ENCODE data around the gene TEX22. TPM values are rescaled to one million over a fixed set of nuclear protein-coding genes. Genes with fewer than 3 reads are reported as not detected.

TEX22 gene
- total and polyA plus RNA-seq, 2 experiments from 2014 or later: 0.21 TPM

GRCh38 chr14:105386581-105387529 lies 11.5 kb upstream of the TEX22 start:
- Histone ChIP-seq H3K36me3 (ENCODE audit: insufficient read depth) (no peaks in the 10 kb centered on the region), H3K4me3 (no peak overlapping the region), H3K27me3 (ENCODE audit: insufficient read depth) (no peaks in the 10 kb centered on the region), H3K4me2 (no peak overlapping the region), H4K20me1 (replicated peaks; ENCODE audit: insufficient read depth) (no peaks in the 10 kb centered on the region), H3K79me2 (replicated peaks; ENCODE audit: insufficient read depth) (no peaks in the 10 kb centered on the region), H3F3A (replicated peaks; ENCODE audit: low read depth) (0 out of 2 replicates have a peak, but pooled peaks cover 2% of the 10 kb centered on the region), H3K27ac (ENCODE audit: low read depth) (no peak overlapping the region), H3K9me2 (ENCODE audit: insufficient read depth) (no peaks in the 10 kb centered on the region), H3K4me1 (ENCODE audit: insufficient read depth) (no peaks in the 10 kb centered on the region), H2AFZ (no peak overlapping the region)
- Mint-ChIP-seq H3K27me3 (ENCODE audit: insufficient read depth, low read depth, poor library complexity) (peaks cover 10% of the 10 kb centered on the region), H3K4me3 (no peak overlapping the region), H3K36me3 (ENCODE audit: low read depth) (peaks cover 15% of the 10 kb centered on the region), H3K27ac (no peak overlapping the region), H3K4me1 (no peaks in the 10 kb centered on the region), H3K9me3 (no peaks in the 10 kb centered on the region)
- ATAC-seq (no peak), DNase-seq (ENCODE audit: low spot score) (no peak)
- TF ChIP-seq EZH2 (IDR thresholded peaks at IDR 0.05; ENCODE audit: low read depth, unreplicated experiment) (no peak), JUNB (IDR thresholded peaks at IDR 0.05; ENCODE audit: unreplicated experiment) (no peak), ZNF114 (CRISPR knock-in tag; IDR thresholded peaks at IDR 0.05) (no peak), NANOG (IDR thresholded peaks at IDR 0.05; ENCODE audit: borderline replicate concordance) (no peak), EZH2phosphoT487 (IDR thresholded peaks at IDR 0.05; ENCODE audit: unreplicated experiment) (no peak), CREB1 (CRISPR knock-in tag; IDR thresholded peaks at IDR 0.05; ENCODE audit: low read depth) (no peak), REST (IDR thresholded peaks at IDR 0.05; ENCODE audit: unreplicated experiment) (no peak), STAT1 (IDR thresholded peaks at IDR 0.05; ENCODE audit: unreplicated experiment) (no peak), POLR2AphosphoS5 (IDR thresholded peaks at IDR 0.05; ENCODE audit: low read depth) (no peak), ZNF331 (CRISPR knock-in tag; IDR thresholded peaks at IDR 0.05; ENCODE audit: low read depth) (no peak), ETS1 (IDR thresholded peaks at IDR 0.05) (no peak)
- TF ChIP-seq, protein P1, sequence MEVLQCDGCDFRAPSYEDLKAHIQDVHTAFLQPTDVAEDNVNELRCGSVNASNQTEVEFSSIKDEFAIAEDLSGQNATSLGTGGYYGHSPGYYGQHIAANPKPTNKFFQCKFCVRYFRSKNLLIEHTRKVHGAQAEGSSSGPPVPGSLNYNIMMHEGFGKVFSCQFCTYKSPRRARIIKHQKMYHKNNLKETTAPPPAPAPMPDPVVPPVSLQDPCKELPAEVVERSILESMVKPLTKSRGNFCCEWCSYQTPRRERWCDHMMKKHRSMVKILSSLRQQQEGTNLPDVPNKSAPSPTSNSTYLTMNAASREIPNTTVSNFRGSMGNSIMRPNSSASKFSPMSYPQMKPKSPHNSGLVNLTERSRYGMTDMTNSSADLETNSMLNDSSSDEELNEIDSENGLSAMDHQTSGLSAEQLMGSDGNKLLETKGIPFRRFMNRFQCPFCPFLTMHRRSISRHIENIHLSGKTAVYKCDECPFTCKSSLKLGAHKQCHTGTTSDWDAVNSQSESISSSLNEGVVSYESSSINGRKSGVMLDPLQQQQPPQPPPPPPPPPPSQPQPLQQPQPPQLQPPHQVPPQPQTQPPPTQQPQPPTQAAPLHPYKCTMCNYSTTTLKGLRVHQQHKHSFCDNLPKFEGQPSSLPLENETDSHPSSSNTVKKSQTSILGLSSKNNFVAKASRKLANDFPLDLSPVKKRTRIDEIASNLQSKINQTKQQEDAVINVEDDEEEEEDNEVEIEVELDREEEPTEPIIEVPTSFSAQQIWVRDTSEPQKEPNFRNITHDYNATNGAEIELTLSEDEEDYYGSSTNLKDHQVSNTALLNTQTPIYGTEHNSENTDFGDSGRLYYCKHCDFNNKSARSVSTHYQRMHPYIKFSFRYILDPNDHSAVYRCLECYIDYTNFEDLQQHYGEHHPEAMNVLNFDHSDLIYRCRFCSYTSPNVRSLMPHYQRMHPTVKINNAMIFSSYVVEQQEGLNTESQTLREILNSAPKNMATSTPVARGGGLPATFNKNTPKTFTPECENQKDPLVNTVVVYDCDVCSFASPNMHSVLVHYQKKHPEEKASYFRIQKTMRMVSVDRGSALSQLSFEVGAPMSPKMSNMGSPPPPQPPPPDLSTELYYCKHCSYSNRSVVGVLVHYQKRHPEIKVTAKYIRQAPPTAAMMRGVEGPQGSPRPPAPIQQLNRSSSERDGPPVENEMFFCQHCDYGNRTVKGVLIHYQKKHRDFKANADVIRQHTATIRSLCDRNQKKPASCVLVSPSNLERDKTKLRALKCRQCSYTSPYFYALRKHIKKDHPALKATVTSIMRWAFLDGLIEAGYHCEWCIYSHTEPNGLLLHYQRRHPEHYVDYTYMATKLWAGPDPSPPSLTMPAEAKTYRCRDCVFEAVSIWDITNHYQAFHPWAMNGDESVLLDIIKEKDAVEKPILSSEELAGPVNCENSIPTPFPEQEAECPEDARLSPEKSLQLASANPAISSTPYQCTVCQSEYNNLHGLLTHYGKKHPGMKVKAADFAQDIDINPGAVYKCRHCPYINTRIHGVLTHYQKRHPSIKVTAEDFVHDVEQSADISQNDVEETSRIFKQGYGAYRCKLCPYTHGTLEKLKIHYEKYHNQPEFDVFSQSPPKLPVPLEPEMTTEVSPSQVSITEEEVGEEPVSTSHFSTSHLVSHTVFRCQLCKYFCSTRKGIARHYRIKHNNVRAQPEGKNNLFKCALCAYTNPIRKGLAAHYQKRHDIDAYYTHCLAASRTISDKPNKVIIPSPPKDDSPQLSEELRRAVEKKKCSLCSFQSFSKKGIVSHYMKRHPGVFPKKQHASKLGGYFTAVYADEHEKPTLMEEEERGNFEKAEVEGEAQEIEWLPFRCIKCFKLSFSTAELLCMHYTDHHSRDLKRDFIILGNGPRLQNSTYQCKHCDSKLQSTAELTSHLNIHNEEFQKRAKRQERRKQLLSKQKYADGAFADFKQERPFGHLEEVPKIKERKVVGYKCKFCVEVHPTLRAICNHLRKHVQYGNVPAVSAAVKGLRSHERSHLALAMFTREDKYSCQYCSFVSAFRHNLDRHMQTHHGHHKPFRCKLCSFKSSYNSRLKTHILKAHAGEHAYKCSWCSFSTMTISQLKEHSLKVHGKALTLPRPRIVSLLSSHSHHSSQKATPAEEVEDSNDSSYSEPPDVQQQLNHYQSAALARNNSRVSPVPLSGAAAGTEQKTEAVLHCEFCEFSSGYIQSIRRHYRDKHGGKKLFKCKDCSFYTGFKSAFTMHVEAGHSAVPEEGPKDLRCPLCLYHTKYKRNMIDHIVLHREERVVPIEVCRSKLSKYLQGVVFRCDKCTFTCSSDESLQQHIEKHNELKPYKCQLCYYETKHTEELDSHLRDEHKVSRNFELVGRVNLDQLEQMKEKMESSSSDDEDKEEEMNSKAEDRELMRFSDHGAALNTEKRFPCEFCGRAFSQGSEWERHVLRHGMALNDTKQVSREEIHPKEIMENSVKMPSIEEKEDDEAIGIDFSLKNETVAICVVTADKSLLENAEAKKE (CRISPR knock-in tag; IDR thresholded peaks at IDR 0.05): no peak
- TF ChIP-seq, protein P2, sequence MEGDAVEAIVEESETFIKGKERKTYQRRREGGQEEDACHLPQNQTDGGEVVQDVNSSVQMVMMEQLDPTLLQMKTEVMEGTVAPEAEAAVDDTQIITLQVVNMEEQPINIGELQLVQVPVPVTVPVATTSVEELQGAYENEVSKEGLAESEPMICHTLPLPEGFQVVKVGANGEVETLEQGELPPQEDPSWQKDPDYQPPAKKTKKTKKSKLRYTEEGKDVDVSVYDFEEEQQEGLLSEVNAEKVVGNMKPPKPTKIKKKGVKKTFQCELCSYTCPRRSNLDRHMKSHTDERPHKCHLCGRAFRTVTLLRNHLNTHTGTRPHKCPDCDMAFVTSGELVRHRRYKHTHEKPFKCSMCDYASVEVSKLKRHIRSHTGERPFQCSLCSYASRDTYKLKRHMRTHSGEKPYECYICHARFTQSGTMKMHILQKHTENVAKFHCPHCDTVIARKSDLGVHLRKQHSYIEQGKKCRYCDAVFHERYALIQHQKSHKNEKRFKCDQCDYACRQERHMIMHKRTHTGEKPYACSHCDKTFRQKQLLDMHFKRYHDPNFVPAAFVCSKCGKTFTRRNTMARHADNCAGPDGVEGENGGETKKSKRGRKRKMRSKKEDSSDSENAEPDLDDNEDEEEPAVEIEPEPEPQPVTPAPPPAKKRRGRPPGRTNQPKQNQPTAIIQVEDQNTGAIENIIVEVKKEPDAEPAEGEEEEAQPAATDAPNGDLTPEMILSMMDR (conservative IDR thresholded peaks at IDR 0.05; ENCODE audit: low read depth in 2 of 2): no peak
